PC-3 (cell line): ENCODE data around the gene SLC46A1. TPM values are rescaled to one million over a fixed set of nuclear protein-coding genes. Genes with fewer than 3 reads are reported as not detected.

Experiments
- ATAC-seq: fragments of 200-7000 bp; cut with Tn5 transposase; 2 replicates; pipeline ENCODE4 v1.9.1; 2020; ENCODE audit warnings: mild to moderate bottlenecking, moderate library complexity
- BruUV-seq: library from RNA; stranded (reverse); fragments of 400-500 nt; replicated peaks from 2 replicates; lab custom pipeline; 2021; lab: Mats Ljungman, UMichigan
- CTCF ChIA-PET: fragments of 300-600 bp; sonication (Branson Sonifier 250); formaldehyde crosslinking; loops from one replicate; lab custom pipeline; 2022; ENCODE audit warnings: antibody characterized with exemption; lab: Charles Lee
- POLR2A ChIA-PET: fragments of 300-600 bp; sonication (Branson Sonifier 250); formaldehyde crosslinking; loops from one replicate; lab custom pipeline; 2022; ENCODE audit warnings: antibody characterized with exemption; ENCODE audit not compliant: unreplicated experiment; lab: Charles Lee
- DNase-seq: peaks from one replicate; pipeline ENCODE4 v3.0.0-alpha.2; 2015
- H2AFZ ChIP-seq: fragments of 300-600 bp; sonication (generic); 2 replicates; pipeline ENCODE4 v1.6.0; 2016; ENCODE audit warnings: antibody characterized with exemption, low read length
- H3F3A ChIP-seq: fragments of 300-600 bp; sonication (generic); one replicate; pipeline ENCODE4 v1.6.0; 2017; ENCODE audit warnings: antibody characterized with exemption, low read length, control low read depth, mild to moderate bottlenecking; ENCODE audit not compliant: unreplicated experiment
- H3K27ac ChIP-seq: fragments of 300-600 bp; sonication (generic); 2 replicates; pipeline ENCODE4 v1.5.1; 2016; ENCODE audit warnings: mild to moderate bottlenecking, low read length
- H3K27me3 ChIP-seq: fragments of 300-600 bp; sonication (generic); 2 replicates; pipeline ENCODE4 v1.6.1; 2016; ENCODE audit warnings: low read length, mixed read lengths
- H3K36me3 ChIP-seq: fragments of 300-600 bp; sonication (generic); 2 replicates; pipeline ENCODE4 v1.6.1; 2016; ENCODE audit warnings: low read depth, mixed run types, low read length, mixed read lengths
- H3K4me1 ChIP-seq: fragments of 300-600 bp; sonication (generic); 2 replicates; pipeline ENCODE4 v1.5.1; 2016; ENCODE audit warnings: low read length; ENCODE audit not compliant: insufficient read depth
- H3K4me2 ChIP-seq: fragments of 300-600 bp; sonication (generic); 2 replicates; pipeline ENCODE4 v1.6.0; 2016; ENCODE audit warnings: low read length
- H3K4me3 ChIP-seq: fragments of 300-600 bp; sonication (generic); 2 replicates; pipeline ENCODE4 v1.5.1; 2016; ENCODE audit warnings: mild to moderate bottlenecking, low read length, mixed read lengths
- H3K79me2 ChIP-seq: fragments of 300-600 bp; sonication (generic); 2 replicates; pipeline ENCODE4 v1.6.1; 2017; ENCODE audit warnings: low read length, mixed read lengths
- H3K9ac ChIP-seq: fragments of 300-600 bp; sonication (generic); 2 replicates; pipeline ENCODE4 v1.6.0; 2016; ENCODE audit warnings: mild to moderate bottlenecking, low read length
- H3K9me2 ChIP-seq: fragments of 300-600 bp; sonication (generic); replicated peaks from 2 replicates; pipeline ENCODE4 v1.6.1; 2016; ENCODE audit warnings: mixed run types, low read length, mixed read lengths
- H3K9me3 ChIP-seq: fragments of 300-600 bp; sonication (generic); 2 replicates; pipeline ENCODE4 v1.6.1; 2016; ENCODE audit warnings: low read length, mixed read lengths
- H4K20me1 ChIP-seq: fragments of 300-600 bp; sonication (generic); 2 replicates; pipeline ENCODE4 v1.6.1; 2016; ENCODE audit warnings: low read length, mixed read lengths
- EZH2 ChIP-seq: fragments of 300-600 bp; sonication (generic); IDR thresholded peaks from one replicate; pipeline ENCODE4 v1.6.1; 2017; ENCODE audit warnings: antibody characterized with exemption, mild to moderate bottlenecking, low read length; ENCODE audit not compliant: unreplicated experiment
- EZH2phosphoT487 ChIP-seq: fragments of 300-600 bp; sonication (generic); IDR thresholded peaks from 2 replicates; pipeline ENCODE4 v1.6.1; 2018; ENCODE audit warnings: mild to moderate bottlenecking, antibody characterized with exemption, low read length, borderline replicate concordance
- intact Hi-C: fragments of 100-400 bp; cut with micrococcal nuclease; formaldehyde crosslinking; loops from 2 replicates; pipeline ENCODE4 v1.9.0; 2023
- total RNA-seq: library from RNA; depleted of rRNA; stranded (reverse); fragments of >200 nt; gene quantifications from 2 replicates; pipeline ENCODE4 v1.2.3, GENCODE V29; 2014
- TF ChIP-seq, protein P1 (sequence below): fragments of 300-600 bp; sonication (generic); conservative IDR thresholded peaks from 2 replicates; pipeline ENCODE4 v1.5.1; 2017; ENCODE audit warnings: antibody characterized with exemption, low read depth, mild to moderate bottlenecking, low read length

Gene SLC46A1
- total RNA-seq, 1 experiment from 2014 or later: 10.4 TPM

DNA sequence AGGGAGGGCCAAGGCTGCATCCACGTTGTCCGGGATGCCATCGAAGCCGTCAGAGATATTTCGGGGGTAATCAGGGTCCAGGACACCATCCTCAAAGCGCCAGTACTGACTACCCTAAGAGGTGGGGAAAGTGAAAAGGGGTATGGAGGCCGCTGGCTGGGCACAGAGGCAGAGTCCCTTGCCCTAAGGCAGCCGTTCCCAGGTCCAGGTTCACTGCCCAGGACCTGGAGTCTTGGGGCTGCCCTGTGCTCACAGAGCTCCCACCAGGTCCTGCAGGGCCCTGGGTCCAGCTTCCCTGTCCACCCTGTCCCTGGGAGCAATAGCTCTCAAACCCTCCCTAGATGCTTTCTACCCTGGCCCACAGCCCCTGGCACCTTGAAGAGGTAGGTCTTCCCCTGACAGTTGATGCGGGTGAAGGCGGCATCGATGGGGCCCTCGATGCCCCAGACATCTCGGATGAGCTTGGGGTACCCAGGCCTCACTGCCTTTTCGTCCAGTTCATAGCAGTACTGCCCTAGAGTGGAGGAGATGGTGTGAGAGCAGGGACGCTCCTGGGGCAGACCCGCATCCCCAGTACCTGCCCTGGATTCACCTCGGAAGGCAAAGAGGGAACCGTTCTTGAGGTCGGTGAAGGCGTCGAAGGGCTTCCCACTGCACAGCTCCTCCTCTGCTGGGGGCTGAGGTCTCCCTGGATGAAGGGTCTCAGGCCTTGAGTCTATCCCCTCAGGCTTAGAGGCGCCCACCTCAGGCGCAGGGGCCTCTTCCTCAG is 36.9 kb downstream of the SLC46A1 start:
- H3K4me1 ChIP-seq: no peaks in the 10 kb centered on the region
- H4K20me1 ChIP-seq: no peaks in the 10 kb centered on the region
- no peaks in the 10 kb centered on the region for H3K79me2 ChIP-seq
- no TSS peak for BruUV-seq
- no peak overlapping the region for H3K27ac ChIP-seq
- H3K9ac ChIP-seq: no peak overlapping the region
- ChIA-PET CTCF (no interaction called here), POLR2A (no interaction called here)
- ATAC-seq (no peak), DNase-seq (no peak)
- H3K9me2 ChIP-seq: no peaks in the 10 kb centered on the region
- no peaks in the 10 kb centered on the region for H3K9me3 ChIP-seq
- H3F3A ChIP-seq: no peaks in the 10 kb centered on the region
- no peak for TF ChIP-seq EZH2phosphoT487
- TF ChIP-seq EZH2: no peak
- H3K27me3 ChIP-seq: no peaks in the 10 kb centered on the region
- intact Hi-C loops: no loop called here
- H3K36me3 ChIP-seq: no peaks in the 10 kb centered on the region
- H3K4me2 ChIP-seq: no peak overlapping the region
- H2AFZ ChIP-seq: no peak overlapping the region
- H3K4me3 ChIP-seq: no peak overlapping the region

- no TSS peak for BruUV-seq
These were observed 37.6 kb downstream of the SLC46A1 start for GRCh38 chr17:28368306-28368831.

GRCh38 chr17:28367641-28368305 is 38.2 kb downstream of the SLC46A1 start:
- no peak for DNase-seq
- no peak overlapping the region for H2AFZ ChIP-seq
- no peaks in the 10 kb centered on the region for H3F3A ChIP-seq
- H3K79me2 ChIP-seq: no peaks in the 10 kb centered on the region
- H4K20me1 ChIP-seq: no peaks in the 10 kb centered on the region
- intact Hi-C loops: loop anchor here (2.0 kb wide), 1 partner anchor 49 kb away; no protein-coding TSS in a partner anchor
- BruUV-seq: no TSS peak
- no peaks in the 10 kb centered on the region for H3K27me3 ChIP-seq
- H3K4me1 ChIP-seq: no peaks in the 10 kb centered on the region
- H3K9me2 ChIP-seq: no peaks in the 10 kb centered on the region
- no peak for ATAC-seq
- ChIA-PET POLR2A (no interaction called here), CTCF (interaction anchor here (0.6 kb wide), 1 partner anchor 1149 kb away, joined by 4 read pairs; no protein-coding TSS in a partner anchor)
- H3K27ac ChIP-seq: no peak overlapping the region
- no peak overlapping the region for H3K4me3 ChIP-seq
- no peaks in the 10 kb centered on the region for H3K9me3 ChIP-seq
- TF ChIP-seq, protein P1, sequence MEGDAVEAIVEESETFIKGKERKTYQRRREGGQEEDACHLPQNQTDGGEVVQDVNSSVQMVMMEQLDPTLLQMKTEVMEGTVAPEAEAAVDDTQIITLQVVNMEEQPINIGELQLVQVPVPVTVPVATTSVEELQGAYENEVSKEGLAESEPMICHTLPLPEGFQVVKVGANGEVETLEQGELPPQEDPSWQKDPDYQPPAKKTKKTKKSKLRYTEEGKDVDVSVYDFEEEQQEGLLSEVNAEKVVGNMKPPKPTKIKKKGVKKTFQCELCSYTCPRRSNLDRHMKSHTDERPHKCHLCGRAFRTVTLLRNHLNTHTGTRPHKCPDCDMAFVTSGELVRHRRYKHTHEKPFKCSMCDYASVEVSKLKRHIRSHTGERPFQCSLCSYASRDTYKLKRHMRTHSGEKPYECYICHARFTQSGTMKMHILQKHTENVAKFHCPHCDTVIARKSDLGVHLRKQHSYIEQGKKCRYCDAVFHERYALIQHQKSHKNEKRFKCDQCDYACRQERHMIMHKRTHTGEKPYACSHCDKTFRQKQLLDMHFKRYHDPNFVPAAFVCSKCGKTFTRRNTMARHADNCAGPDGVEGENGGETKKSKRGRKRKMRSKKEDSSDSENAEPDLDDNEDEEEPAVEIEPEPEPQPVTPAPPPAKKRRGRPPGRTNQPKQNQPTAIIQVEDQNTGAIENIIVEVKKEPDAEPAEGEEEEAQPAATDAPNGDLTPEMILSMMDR: no peak
- no peak for TF ChIP-seq EZH2
- no peaks in the 10 kb centered on the region for H3K36me3 ChIP-seq
- no peak overlapping the region for H3K9ac ChIP-seq
- no peak overlapping the region for H3K4me2 ChIP-seq

More at GRCh38 chr17:28368306-28368831, 37.6 kb downstream of the SLC46A1 start:
- POLR2A ChIA-PET: no interaction called here
- H3K27me3 ChIP-seq: no peaks in the 10 kb centered on the region
- TF ChIP-seq EZH2 (no peak), EZH2phosphoT487 (no peak)
- TF ChIP-seq, protein P1: no peak
- intact Hi-C loops: no loop called here
- H3K79me2 ChIP-seq: no peaks in the 10 kb centered on the region
- CTCF ChIA-PET: interaction anchor here (0.6 kb wide), 1 partner anchor 1150 kb away, joined by 4 read pairs; no protein-coding TSS in a partner anchor
- H3K9me3 ChIP-seq: no peaks in the 10 kb centered on the region
- no peak overlapping the region for H3K4me3 ChIP-seq
- no peaks in the 10 kb centered on the region for H3K4me1 ChIP-seq
- H4K20me1 ChIP-seq: no peaks in the 10 kb centered on the region
- DNase-seq (no peak), ATAC-seq (no peak)
- no peaks in the 10 kb centered on the region for H3K36me3 ChIP-seq
- H3K27ac ChIP-seq: no peak overlapping the region
- H2AFZ ChIP-seq: no peak overlapping the region
- no peaks in the 10 kb centered on the region for H3K9me2 ChIP-seq
- H3K4me2 ChIP-seq: no peak overlapping the region
- no peaks in the 10 kb centered on the region for H3F3A ChIP-seq
- H3K9ac ChIP-seq: no peak overlapping the region
